HepG2 (cell line): ENCODE results near the gene NID1.

Experiments
- IKZF5 ChIP-seq: IDR thresholded peaks from 2 replicates; pipeline ENCODE4 v1.6.1; 2018; ENCODE audit warnings: missing genetic modification reagents, mild to moderate bottlenecking, missing compliant biosample characterization
- KLF16 ChIP-seq, 2 experiments: sonication (generic) in 1 of 2; formaldehyde crosslinking in 1 of 2; IDR thresholded peaks; 2 replicates each; pipeline versions ENCODE4 v1.6.1 to v1.8.0; 2016 to 2023; ENCODE audit warnings: missing genetic modification reagents in 2 of 2, missing compliant biosample characterization in 1 of 2
- RBM39 ChIP-seq: fragments of 200-400 bp; formaldehyde crosslinking; IDR thresholded peaks from one replicate; pipeline ENCODE4 v1.6.1; 2018; ENCODE audit warnings: antibody characterized with exemption, mild to moderate bottlenecking, low read depth, low read length; ENCODE audit not compliant: poor library complexity, severe bottlenecking
- SIN3A ChIP-seq: IDR thresholded peaks from 2 replicates; pipeline ENCODE4 v1.6.1; 2011; ENCODE audit warnings: low read depth, mild to moderate bottlenecking, control low read depth, low read length, borderline replicate concordance

- TF ChIP-seq KLF16 (CRISPR knock-in tag; IDR thresholded peaks at IDR 0.05) (no peak), SIN3A (no peak), IKZF5 (CRISPR knock-in tag) (no peak), RBM39 (no peak)
Measured at GRCh38 chr1:236016782-236017400, 48.0 kb downstream of the NID1 start.
